A549 (cell line): ENCODE results near the gene IL6ST. TPM values are rescaled to one million over a fixed set of nuclear protein-coding genes. Genes with fewer than 3 reads are reported as not detected.
A peak's percentile ranks its signal among the peaks of the same experiment; 100 is the strongest.
"Not testable (repeated sequence)": the region's sequence is repeated elsewhere in the genome, so short reads cannot be mapped to it uniquely, and the experiment has no call there.

Source experiments
- ATAC-seq, 2 experiments: fragments of 200-7000 bp in 1 of 2; fragments of >200 bp in 1 of 2; cut with Nextera tagmentation in 1 of 2; cut with Tn5 transposase in 1 of 2; 3 replicates each; pipeline versions ENCODE4 v1.8.0 to v1.9.1; 2018 to 2020; ENCODE audit warnings: mild to moderate bottlenecking in 1 of 2, moderate library complexity in 1 of 2
- CTCF ChIA-PET: fragments of 300-600 bp; sonication (Branson Sonifier 250); formaldehyde crosslinking; extraction: SDS; loops from one replicate; lab custom pipeline; 2021; ENCODE audit warnings: antibody characterized with exemption, inconsistent platforms; lab: Yijun Ruan, JAX
- POLR2A ChIA-PET: fragments of 350-600 bp; formaldehyde crosslinking; extraction: SDS; loops from one replicate; lab custom pipeline; 2021; ENCODE audit warnings: antibody characterized with exemption, inconsistent platforms; lab: Yijun Ruan, JAX
- DNase-seq, 2 experiments: peaks; one replicate each; pipeline versions ENCODE4 v3.0.0 to v3.0.0-alpha.2; 2011 to 2016; ENCODE audit warnings: low read depth in 1 of 2, low spot score in 1 of 2
- FAIRE-seq: peaks from 2 replicates; lab custom pipeline; 2011; peaks lifted over from hg19 to GRCh38; lab: Jason Lieb, UNC
- H3K27ac ChIP-seq, 2 experiments: fragments of >200 bp; sonication (Bioruptor Twin); formaldehyde crosslinking; 3 replicates each; pipeline ENCODE4 v1.5.1; 2016 to 2017
- H3K4me1 ChIP-seq: fragments of >200 bp; sonication (Bioruptor Twin); formaldehyde crosslinking; 3 replicates; pipeline ENCODE4 v1.6.1; 2016
- H3K4me2 ChIP-seq: fragments of >200 bp; sonication (Bioruptor Twin); formaldehyde crosslinking; 3 replicates; pipeline ENCODE4 v1.6.1; 2016
- H3K4me3 ChIP-seq: fragments of >200 bp; sonication (Bioruptor Twin); formaldehyde crosslinking; 3 replicates; pipeline ENCODE4 v1.5.1; 2016
- H3K9me3 ChIP-seq: fragments of >200 bp; sonication (Bioruptor Twin); formaldehyde crosslinking; 3 replicates; pipeline ENCODE4 v1.6.1; 2016
- BHLHE40 ChIP-seq: IDR thresholded peaks from 2 replicates; pipeline ENCODE4 v1.6.1; 2012; ENCODE audit warnings: low read depth, low read length, inconsistent platforms
- CBX2 ChIP-seq: fragments of 200-600 bp; sonication (generic); IDR thresholded peaks from 2 replicates; pipeline ENCODE4 v1.6.1; 2016; ENCODE audit warnings: low read depth, mild to moderate bottlenecking, borderline replicate concordance
- CHD2 ChIP-seq: fragments of 150-350 bp; IDR thresholded peaks from 2 replicates; pipeline ENCODE4 v1.6.1; 2014; ENCODE audit warnings: low read length; ENCODE audit not compliant: partially characterized antibody
- EP300 ChIP-seq, 2 experiments: fragments of >200 bp; sonication (Bioruptor Twin); formaldehyde crosslinking; IDR thresholded peaks; 2 replicates in 1 of 2; 3 replicates in 1 of 2; pipeline ENCODE4 v1.6.1; 2016 to 2017
- GATA3 ChIP-seq: IDR thresholded peaks from 2 replicates; pipeline ENCODE4 v1.6.1; 2012; ENCODE audit warnings: borderline replicate concordance
- HDAC2 ChIP-seq: fragments of 200-600 bp; sonication (generic); IDR thresholded peaks from 2 replicates; pipeline ENCODE4 v1.6.1; 2016
- HOXB13 ChIP-seq: fragments of 250-450 bp; sonication (Bioruptor Pico); IDR thresholded peaks from 2 replicates; pipeline ENCODE4 v1.5.0; 2020; ENCODE audit warnings: low read depth, mild to moderate bottlenecking, moderate library complexity
- KDM1A ChIP-seq: fragments of 200-600 bp; sonication (generic); IDR thresholded peaks from 2 replicates; pipeline ENCODE4 v1.6.1; 2016; ENCODE audit warnings: low read depth, mild to moderate bottlenecking
- KDM5A ChIP-seq: fragments of 200-600 bp; sonication (generic); IDR thresholded peaks from 2 replicates; pipeline ENCODE4 v1.6.1; 2016; ENCODE audit warnings: antibody characterized with exemption, mild to moderate bottlenecking
- MAFK ChIP-seq: fragments of 450-650 bp; IDR thresholded peaks from 2 replicates; pipeline ENCODE4 v1.6.1; 2014; ENCODE audit not compliant: partially characterized antibody
- MYC ChIP-seq: IDR thresholded peaks from 2 replicates; pipeline ENCODE4 v1.6.1; 2012; ENCODE audit warnings: mild to moderate bottlenecking, inconsistent platforms, low read length, improper control_type of control experiment, borderline replicate concordance
- POLR2A ChIP-seq: IDR thresholded peaks from 2 replicates; pipeline ENCODE4 v1.6.1; 2012; ENCODE audit warnings: mild to moderate bottlenecking, low read length
- POLR2AphosphoS2 ChIP-seq: conservative IDR thresholded peaks from 2 replicates; pipeline ENCODE4 v1.6.1; 2012; ENCODE audit warnings: low read length, improper control_type of control experiment, inconsistent platforms
- RCOR1 ChIP-seq: fragments of 150-350 bp; IDR thresholded peaks from 2 replicates; pipeline ENCODE4 v1.6.1; 2014; ENCODE audit warnings: antibody characterized with exemption, low read length, low read depth
- RFX5 ChIP-seq: fragments of 450-650 bp; IDR thresholded peaks from 2 replicates; pipeline ENCODE4 v1.7.1; 2014; ENCODE audit warnings: antibody characterized with exemption, mild to moderate bottlenecking, moderate library complexity
- SMC3 ChIP-seq: fragments of >200 bp; sonication (Bioruptor Twin); formaldehyde crosslinking; IDR thresholded peaks from 3 replicates; pipeline ENCODE4 v1.6.1; 2018; ENCODE audit warnings: inconsistent platforms
- SREBF2 ChIP-seq: fragments of 450-650 bp; IDR thresholded peaks from 2 replicates; pipeline ENCODE4 v1.6.1; 2014; ENCODE audit warnings: mild to moderate bottlenecking, moderate library complexity
- TP53 ChIP-seq: fragments of 250-450 bp; sonication (Bioruptor Pico); IDR thresholded peaks from 2 replicates; pipeline ENCODE4 v1.5.0; 2021; ENCODE audit warnings: mild to moderate bottlenecking, moderate library complexity
- ZNF302 ChIP-seq: fragments of 250-450 bp; sonication (Bioruptor Pico); IDR thresholded peaks from 2 replicates; pipeline ENCODE4 v1.9.0; 2021; ENCODE audit warnings: inconsistent platforms, mild to moderate bottlenecking, moderate library complexity
- WGBS: methylation state at CpG from one replicate; pipeline ENCODE4 v1.1.6; 2017; ENCODE audit errors: missing lambda C conversion rate; 5-methylcytosine and 5-hydroxymethylcytosine counted together
- polyA plus RNA-seq, 4 experiments: library from polyadenylated mRNA; depleted of rRNA in 3 of 4; stranded (reverse); fragments of >200 nt; fragmentation: RNase III in 1 of 4; extraction: RNeasy Plus Mini Kit Qiagen cat#74134 plus additional on column Dnase treatment in 1 of 4; gene quantifications; 2 replicates in 3 of 4; 3 replicates in 1 of 4; pipeline ENCODE4 v1.2.3, GENCODE V29; 2011 to 2017
- TF ChIP-seq, protein P1 (sequence below): fragments of 450-650 bp; IDR thresholded peaks from 2 replicates; pipeline ENCODE4 v1.6.1; 2014; ENCODE audit warnings: antibody characterized with exemption
- TF ChIP-seq, protein P2 (sequence below): fragments of >200 bp; sonication (Bioruptor Twin); formaldehyde crosslinking; IDR thresholded peaks from 3 replicates; pipeline ENCODE4 v1.6.1; 2016
- TF ChIP-seq, protein P3 (sequence below): fragments of 250-450 bp; sonication (Bioruptor Pico); IDR thresholded peaks from 2 replicates; pipeline ENCODE4 v1.5.0; 2020; ENCODE audit warnings: low read depth, mild to moderate bottlenecking, moderate library complexity
- TF ChIP-seq, protein P4 (sequence below): fragments of >200 bp; sonication (Bioruptor Twin); formaldehyde crosslinking; IDR thresholded peaks from 3 replicates; pipeline ENCODE4 v1.5.1; 2016

The IL6ST gene
- polyA plus RNA-seq, 2 of the 4 experiments (the other 2 are of a cell fraction) = 46.2 to 183 TPM

DNA sequence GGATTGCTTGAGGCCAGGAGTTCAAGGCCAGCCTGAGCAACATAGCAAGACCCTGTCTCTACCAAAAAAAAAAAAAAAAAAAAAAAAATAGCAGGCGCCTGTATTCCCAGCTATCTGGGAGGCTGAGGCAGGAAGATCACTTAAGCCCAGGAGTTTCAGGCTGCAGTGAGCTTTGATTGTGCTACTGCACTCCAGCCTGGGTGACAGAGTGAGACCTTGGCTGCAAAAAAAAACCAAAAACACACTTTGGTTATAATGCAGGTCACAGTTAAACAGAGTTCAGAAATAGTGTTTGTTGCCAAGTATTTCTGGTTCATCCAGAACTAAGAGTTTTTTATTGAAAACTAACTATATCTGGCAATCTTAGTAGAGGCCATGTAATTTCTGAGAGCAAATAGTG lies 24.1 kb upstream of the IL6ST start:
- Histone ChIP-seq H3K4me3 (no peak overlapping the region), H3K9me3 (no peaks in the 10 kb centered on the region), H3K4me2 (no peak overlapping the region), H3K27ac (no peak overlapping the region), H3K4me1 (0 out of 3 replicates have a peak, but pooled peaks cover 6% of the 10 kb centered on the region)
- ChIA-PET CTCF (no interaction called here), POLR2A (no interaction called here)
- no peak for ATAC-seq
- WGBS = 100% methylated on average over 1 of the region's 1 CpG
- FAIRE-seq = no peak
- TF ChIP-seq HOXB13 = no peak
- TF ChIP-seq KDM1A = no peak
- TF ChIP-seq KDM5A = no peak
- TF ChIP-seq CBX2 = no peak
- TF ChIP-seq SREBF2 = no peak
- TF ChIP-seq, protein P1, sequence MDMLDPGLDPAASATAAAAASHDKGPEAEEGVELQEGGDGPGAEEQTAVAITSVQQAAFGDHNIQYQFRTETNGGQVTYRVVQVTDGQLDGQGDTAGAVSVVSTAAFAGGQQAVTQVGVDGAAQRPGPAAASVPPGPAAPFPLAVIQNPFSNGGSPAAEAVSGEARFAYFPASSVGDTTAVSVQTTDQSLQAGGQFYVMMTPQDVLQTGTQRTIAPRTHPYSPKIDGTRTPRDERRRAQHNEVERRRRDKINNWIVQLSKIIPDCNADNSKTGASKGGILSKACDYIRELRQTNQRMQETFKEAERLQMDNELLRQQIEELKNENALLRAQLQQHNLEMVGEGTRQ = no peak
- no peak for TF ChIP-seq CHD2
- TF ChIP-seq RCOR1 = no peak
- TF ChIP-seq, protein P2, sequence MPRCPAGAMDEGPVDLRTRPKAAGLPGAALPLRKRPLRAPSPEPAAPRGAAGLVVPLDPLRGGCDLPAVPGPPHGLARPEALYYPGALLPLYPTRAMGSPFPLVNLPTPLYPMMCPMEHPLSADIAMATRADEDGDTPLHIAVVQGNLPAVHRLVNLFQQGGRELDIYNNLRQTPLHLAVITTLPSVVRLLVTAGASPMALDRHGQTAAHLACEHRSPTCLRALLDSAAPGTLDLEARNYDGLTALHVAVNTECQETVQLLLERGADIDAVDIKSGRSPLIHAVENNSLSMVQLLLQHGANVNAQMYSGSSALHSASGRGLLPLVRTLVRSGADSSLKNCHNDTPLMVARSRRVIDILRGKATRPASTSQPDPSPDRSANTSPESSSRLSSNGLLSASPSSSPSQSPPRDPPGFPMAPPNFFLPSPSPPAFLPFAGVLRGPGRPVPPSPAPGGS = no peak
- no peak for TF ChIP-seq POLR2AphosphoS2
- TF ChIP-seq, protein P3, sequence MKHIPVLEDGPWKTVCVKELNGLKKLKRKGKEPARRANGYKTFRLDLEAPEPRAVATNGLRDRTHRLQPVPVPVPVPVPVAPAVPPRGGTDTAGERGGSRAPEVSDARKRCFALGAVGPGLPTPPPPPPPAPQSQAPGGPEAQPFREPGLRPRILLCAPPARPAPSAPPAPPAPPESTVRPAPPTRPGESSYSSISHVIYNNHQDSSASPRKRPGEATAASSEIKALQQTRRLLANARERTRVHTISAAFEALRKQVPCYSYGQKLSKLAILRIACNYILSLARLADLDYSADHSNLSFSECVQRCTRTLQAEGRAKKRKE (CRISPR knock-in tag) = no peak
- no peak for TF ChIP-seq BHLHE40
- no peak for TF ChIP-seq GATA3
- no peak for TF ChIP-seq SMC3
- no peak for TF ChIP-seq RFX5
- TF ChIP-seq ZNF302 (CRISPR knock-in tag) = no peak
- no peak for TF ChIP-seq POLR2A
- TF ChIP-seq TP53 (CRISPR knock-in tag) = no peak
- DNase-seq = no peak

DNA sequence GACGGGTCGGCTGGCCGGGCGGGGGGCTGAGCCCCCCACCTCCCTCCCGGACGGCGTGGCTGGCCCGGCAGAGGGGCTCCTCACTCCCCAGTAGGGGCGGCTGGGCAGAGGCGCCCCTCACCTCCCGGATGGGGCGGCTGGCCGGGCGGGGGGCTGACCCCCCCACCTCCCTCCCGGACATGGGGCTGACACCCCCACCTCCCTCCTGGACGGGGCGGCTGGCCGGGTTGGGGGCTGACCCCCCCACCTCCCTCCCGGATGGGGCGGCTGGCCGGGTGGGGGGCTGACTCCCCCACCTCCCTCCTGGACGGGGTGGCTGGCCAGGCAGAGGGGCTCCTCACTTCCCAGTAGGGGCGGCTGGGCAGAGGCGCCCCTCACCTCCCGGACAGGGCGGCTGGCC lies 19.9 kb upstream of the IL6ST start:
- H3K4me3 ChIP-seq, H3K4me2 ChIP-seq, ATAC-seq, CTCF ChIA-PET, FAIRE-seq, H3K27ac ChIP-seq, POLR2A ChIA-PET, DNase-seq, H3K9me3 ChIP-seq: not testable (repeated sequence)
- whole genome bisulfite sequencing = 80% methylated on average over 1 of the region's 26 CpGs
- H3K4me1 ChIP-seq = peaks cover 16% of the 10 kb centered on the region

DNA sequence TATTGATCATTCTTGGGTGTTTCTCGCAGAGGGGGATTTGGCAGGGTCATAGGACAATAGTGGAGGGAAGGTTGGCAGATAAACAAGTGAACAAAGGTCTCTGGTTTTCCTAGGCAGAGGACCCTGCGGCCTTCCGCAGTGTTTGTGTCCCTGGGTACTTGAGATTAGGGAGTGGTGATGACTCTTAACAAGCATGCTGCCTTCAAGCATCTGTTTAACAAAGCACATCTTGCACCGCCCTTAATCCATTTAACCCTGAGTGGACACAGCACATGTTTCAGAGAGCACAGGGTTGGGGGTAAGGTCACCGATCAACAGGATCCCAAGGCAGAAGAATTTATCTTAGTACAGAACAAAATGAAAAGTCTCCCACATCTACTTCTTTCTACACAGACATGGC lies 19.2 kb upstream of the IL6ST start:
- not testable (repeated sequence) for ATAC-seq

DNA sequence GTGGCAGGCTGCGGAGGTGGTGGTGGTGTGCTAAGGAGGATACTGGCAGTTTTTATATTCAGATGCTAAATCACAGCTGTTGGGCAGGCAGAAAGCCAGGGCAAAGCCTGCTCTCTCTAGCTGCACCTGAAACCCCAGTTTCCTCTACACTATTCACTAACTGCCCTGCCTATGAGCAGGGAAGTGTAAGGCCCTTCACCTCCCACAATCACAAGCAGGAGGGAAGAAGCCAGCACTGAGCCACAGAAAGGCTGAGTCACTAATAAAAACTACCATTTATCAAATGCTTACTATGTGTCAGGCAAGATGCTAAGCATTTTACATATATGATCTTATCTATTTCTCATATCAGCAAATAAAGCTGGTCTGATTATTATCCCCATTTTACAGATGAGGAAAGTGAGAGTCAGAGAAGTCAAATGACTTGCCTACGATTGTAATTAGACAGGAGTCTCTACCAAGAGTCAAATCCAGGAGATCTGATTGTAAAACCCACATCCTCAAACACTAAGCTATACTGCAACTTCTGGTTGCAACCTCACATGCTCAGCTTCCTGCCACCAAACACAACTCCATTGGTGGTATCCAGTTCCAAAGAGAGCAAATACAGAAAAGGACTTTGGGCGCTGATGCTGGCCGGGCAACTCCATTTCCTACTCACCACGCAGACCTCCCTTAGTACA lies 17.7 kb upstream of the IL6ST start:
- no peak overlapping the region for H3K4me3 ChIP-seq
- peaks cover 16% of the 10 kb centered on the region for H3K4me1 ChIP-seq
- H3K27ac ChIP-seq = peak overlapping the region; percentile 68 to 83
- 80% methylated on average over 5 of the region's 5 CpGs for WGBS
- POLR2A ChIA-PET = interaction anchor here (0.6 to 1.5 kb wide), 2 partner anchors 11 to 85 kb away, joined by 3 to 5 read pairs; no protein-coding TSS in a partner anchor
- ATAC-seq = peak; percentile 77 to 85
- no peak for FAIRE-seq
- peak overlapping the region; percentile 48 for H3K4me2 ChIP-seq
- DNase-seq = no peak
- CTCF ChIA-PET = interaction anchor here (0.6 to 1.4 kb wide), 3 partner anchors 14 to 60 kb away, joined by 4 to 5 read pairs (median 5); no protein-coding TSS in a partner anchor
- H3K9me3 ChIP-seq = no peaks in the 10 kb centered on the region
- TF ChIP-seq, protein P4, sequence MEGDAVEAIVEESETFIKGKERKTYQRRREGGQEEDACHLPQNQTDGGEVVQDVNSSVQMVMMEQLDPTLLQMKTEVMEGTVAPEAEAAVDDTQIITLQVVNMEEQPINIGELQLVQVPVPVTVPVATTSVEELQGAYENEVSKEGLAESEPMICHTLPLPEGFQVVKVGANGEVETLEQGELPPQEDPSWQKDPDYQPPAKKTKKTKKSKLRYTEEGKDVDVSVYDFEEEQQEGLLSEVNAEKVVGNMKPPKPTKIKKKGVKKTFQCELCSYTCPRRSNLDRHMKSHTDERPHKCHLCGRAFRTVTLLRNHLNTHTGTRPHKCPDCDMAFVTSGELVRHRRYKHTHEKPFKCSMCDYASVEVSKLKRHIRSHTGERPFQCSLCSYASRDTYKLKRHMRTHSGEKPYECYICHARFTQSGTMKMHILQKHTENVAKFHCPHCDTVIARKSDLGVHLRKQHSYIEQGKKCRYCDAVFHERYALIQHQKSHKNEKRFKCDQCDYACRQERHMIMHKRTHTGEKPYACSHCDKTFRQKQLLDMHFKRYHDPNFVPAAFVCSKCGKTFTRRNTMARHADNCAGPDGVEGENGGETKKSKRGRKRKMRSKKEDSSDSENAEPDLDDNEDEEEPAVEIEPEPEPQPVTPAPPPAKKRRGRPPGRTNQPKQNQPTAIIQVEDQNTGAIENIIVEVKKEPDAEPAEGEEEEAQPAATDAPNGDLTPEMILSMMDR = no peak
- peak; percentile 37; the same call in 1 of the 2 replicates for TF ChIP-seq GATA3
- TF ChIP-seq EP300 (IDR thresholded peaks at IDR 0.05) = no peak
- TF ChIP-seq MAFK = peak; percentile 59
- TF ChIP-seq, protein P1 = no peak
- no peak for TF ChIP-seq MYC
- TF ChIP-seq KDM1A = peak; percentile 23; the same call in 1 of the 2 replicates
- no peak for TF ChIP-seq POLR2AphosphoS2
- no peak for TF ChIP-seq HDAC2

More for the DNA sequence above, 19.2 kb upstream of the IL6ST start:
- H3K4me3 ChIP-seq, CTCF ChIA-PET, H3K9me3 ChIP-seq, POLR2A ChIA-PET, H3K27ac ChIP-seq, FAIRE-seq, DNase-seq, H3K4me2 ChIP-seq: not testable (repeated sequence)
- H3K4me1 ChIP-seq = peaks cover 16% of the 10 kb centered on the region
- 80% methylated on average over 2 of the region's 5 CpGs for WGBS
